ENCODE data around the gene ACE2. TPM values are rescaled to one million over a fixed set of nuclear protein-coding genes. Genes with fewer than 3 reads are reported as not detected.

The ACE2 gene
- total and polyA plus RNA-seq, 2 donors (not counting 3 experiments of a cell fraction or from before 2014, with no cell fraction given), result not detected

DNA sequence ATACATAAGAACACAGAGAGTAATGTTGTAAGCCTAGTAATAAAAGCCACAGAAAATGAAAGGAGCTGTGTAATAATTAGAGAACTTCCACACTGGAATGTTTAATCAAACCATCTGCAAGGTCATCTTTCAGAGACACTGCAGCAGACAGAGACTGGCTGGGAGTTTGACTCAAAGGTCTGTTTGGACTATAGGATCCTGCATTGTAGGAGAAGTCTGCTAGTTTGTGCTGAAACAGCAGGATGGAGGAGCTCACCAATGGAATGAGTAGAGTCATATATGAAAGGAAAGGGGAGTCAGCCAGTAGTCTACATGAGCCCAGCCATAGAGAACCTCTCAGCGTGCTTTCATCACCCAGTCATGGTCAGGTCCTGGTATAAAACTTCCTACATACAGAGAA, 4.5 kb upstream of the ACE2 start:
- TF ChIP-seq FOS (IDR thresholded peaks at IDR 0.05; ENCODE audit: borderline replicate concordance, insufficient read depth, low read length) (no peak), EZH2 (IDR thresholded peaks at IDR 0.05; ENCODE audit: borderline replicate concordance, low read depth, low read length, severe bottlenecking) (no peak)
- TF ChIP-seq, protein P1, sequence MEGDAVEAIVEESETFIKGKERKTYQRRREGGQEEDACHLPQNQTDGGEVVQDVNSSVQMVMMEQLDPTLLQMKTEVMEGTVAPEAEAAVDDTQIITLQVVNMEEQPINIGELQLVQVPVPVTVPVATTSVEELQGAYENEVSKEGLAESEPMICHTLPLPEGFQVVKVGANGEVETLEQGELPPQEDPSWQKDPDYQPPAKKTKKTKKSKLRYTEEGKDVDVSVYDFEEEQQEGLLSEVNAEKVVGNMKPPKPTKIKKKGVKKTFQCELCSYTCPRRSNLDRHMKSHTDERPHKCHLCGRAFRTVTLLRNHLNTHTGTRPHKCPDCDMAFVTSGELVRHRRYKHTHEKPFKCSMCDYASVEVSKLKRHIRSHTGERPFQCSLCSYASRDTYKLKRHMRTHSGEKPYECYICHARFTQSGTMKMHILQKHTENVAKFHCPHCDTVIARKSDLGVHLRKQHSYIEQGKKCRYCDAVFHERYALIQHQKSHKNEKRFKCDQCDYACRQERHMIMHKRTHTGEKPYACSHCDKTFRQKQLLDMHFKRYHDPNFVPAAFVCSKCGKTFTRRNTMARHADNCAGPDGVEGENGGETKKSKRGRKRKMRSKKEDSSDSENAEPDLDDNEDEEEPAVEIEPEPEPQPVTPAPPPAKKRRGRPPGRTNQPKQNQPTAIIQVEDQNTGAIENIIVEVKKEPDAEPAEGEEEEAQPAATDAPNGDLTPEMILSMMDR (IDR thresholded peaks at IDR 0.05; ENCODE audit: extremely low read depth in 1 of 2, insufficient read depth in 1 of 2, low read depth in 1 of 2, low read length in 2 of 2), result no peak
- H3K4me1 ChIP-seq (ENCODE audit: control insufficient read depth, extremely low read depth, insufficient read depth, low read length), result no peaks in the 10 kb centered on the region

DNA sequence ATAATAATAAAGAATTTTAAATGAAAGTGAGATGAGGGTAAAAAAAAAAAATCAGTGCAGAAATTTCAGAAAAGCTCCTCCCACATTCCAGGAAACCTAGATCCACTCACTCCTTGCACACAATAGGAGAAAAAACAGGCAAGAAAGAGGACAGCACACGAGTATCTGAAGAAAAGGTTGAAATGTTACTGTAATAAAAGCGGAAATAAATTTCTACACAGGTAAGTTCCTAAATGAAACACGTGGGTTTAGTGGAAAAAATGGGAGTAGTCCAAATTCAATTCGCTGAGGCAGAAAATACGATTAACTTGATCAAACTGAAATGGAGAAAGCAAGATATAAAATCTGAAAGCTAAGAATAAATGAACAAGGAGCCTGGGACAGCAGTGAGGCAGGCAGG, 2.0 kb upstream of the ACE2 start:
- H3K27me3 ChIP-seq (ENCODE audit: control insufficient read depth in 2 of 2, insufficient read depth in 2 of 2, low read length in 2 of 2), result peaks cover 0 to 2% of the 10 kb centered on the region in 2 experiments
- no peak overlapping the region for H3K27ac ChIP-seq (ENCODE audit: insufficient read depth, low read depth, low read length)
- no TSS peak for BruUV-seq (replicated peaks)
- intact Hi-C loops (cut with micrococcal nuclease) (no loop called here), dilution Hi-C loops (cut with MboI; ENCODE audit: extremely low pct_ligation_motif_present, low sequenced_read_pairs) (no loop called here)
- DNase-seq (ENCODE audit: low read depth, low spot score) (no peak), FAIRE-seq (no peak)
- H3K79me2 ChIP-seq (ENCODE audit: control insufficient read depth, insufficient read depth, low read length), result no peaks in the 10 kb centered on the region
- no peaks in the 10 kb centered on the region for H3K9me1 ChIP-seq (replicated peaks; ENCODE audit: control insufficient read depth, extremely low read depth, insufficient read depth, low read length)
- H3K9me3 ChIP-seq (replicated peaks; ENCODE audit: control insufficient read depth, insufficient read depth, low read length), result no peaks in the 10 kb centered on the region
- no peak overlapping the region for H3K4me2 ChIP-seq (ENCODE audit: insufficient read depth, low read length)
- no peaks in the 10 kb centered on the region for H4K20me1 ChIP-seq (replicated peaks; ENCODE audit: control insufficient read depth, extremely low read depth, insufficient read depth, low read length)
- H3K4me3 ChIP-seq (replicated peaks in 1 of 3; ENCODE audit: insufficient read depth in 1 of 3, low read depth in 1 of 3, low read length in 3 of 3), result no peak overlapping the region
- no peak overlapping the region for H3K9ac ChIP-seq (replicated peaks; ENCODE audit: extremely low read depth, insufficient read depth, low read length)
- H3K4me1 ChIP-seq (ENCODE audit: control insufficient read depth, extremely low read depth, insufficient read depth, low read length), result no peaks in the 10 kb centered on the region
- H2AFZ ChIP-seq (ENCODE audit: low read depth, low read length), result no peak overlapping the region
- CTCF ChIA-PET, result interaction anchor here (0.8 kb wide), 1 partner anchor 23 kb away, joined by 3 read pairs; no protein-coding TSS in a partner anchor
- no peaks in the 10 kb centered on the region for H3K36me3 ChIP-seq (ENCODE audit: control insufficient read depth in 2 of 2, extremely low read depth in 1 of 2, insufficient read depth in 2 of 2, low read length in 2 of 2)
- POLR2A ChIA-PET, result no interaction called here
- TF ChIP-seq JUN (IDR thresholded peaks at IDR 0.05; ENCODE audit: borderline replicate concordance, insufficient read depth, insufficient read length, low read depth) (no peak), FOS (IDR thresholded peaks at IDR 0.05; ENCODE audit: borderline replicate concordance, insufficient read depth, low read length) (no peak), EZH2 (IDR thresholded peaks at IDR 0.05; ENCODE audit: borderline replicate concordance, low read depth, low read length, severe bottlenecking) (no peak), POLR2A (IDR thresholded peaks at IDR 0.05; ENCODE audit: low read depth, low read length) (no peak), POLR2AphosphoS5 (IDR thresholded peaks at IDR 0.05; ENCODE audit: insufficient read depth, low read depth, low read length) (no peak), GATA2 (IDR thresholded peaks at IDR 0.05; ENCODE audit: insufficient read depth, insufficient read length, low read depth, low read length) (no peak)
- TF ChIP-seq, protein P2, sequence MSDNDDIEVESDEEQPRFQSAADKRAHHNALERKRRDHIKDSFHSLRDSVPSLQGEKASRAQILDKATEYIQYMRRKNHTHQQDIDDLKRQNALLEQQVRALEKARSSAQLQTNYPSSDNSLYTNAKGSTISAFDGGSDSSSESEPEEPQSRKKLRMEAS (IDR thresholded peaks at IDR 0.05; ENCODE audit: insufficient read depth, insufficient read length), result no peak

More for the DNA sequence above, 4.5 kb upstream of the ACE2 start:
- no peaks in the 10 kb centered on the region for H3K9me1 ChIP-seq (replicated peaks; ENCODE audit: control insufficient read depth, extremely low read depth, insufficient read depth, low read length)
- H3K36me3 ChIP-seq (ENCODE audit: control insufficient read depth in 2 of 2, extremely low read depth in 1 of 2, insufficient read depth in 2 of 2, low read length in 2 of 2), result no peaks in the 10 kb centered on the region
- H3K9me3 ChIP-seq (replicated peaks; ENCODE audit: control insufficient read depth, insufficient read depth, low read length), result no peaks in the 10 kb centered on the region
- no peaks in the 10 kb centered on the region for H4K20me1 ChIP-seq (replicated peaks; ENCODE audit: control insufficient read depth, extremely low read depth, insufficient read depth, low read length)
- H3K79me2 ChIP-seq (ENCODE audit: control insufficient read depth, insufficient read depth, low read length), result no peaks in the 10 kb centered on the region
- no peak overlapping the region for H3K4me3 ChIP-seq (replicated peaks in 1 of 3; ENCODE audit: insufficient read depth in 1 of 3, low read depth in 1 of 3, low read length in 3 of 3)
- no TSS peak for BruUV-seq (replicated peaks)
- intact Hi-C loops (cut with micrococcal nuclease), result no loop called here
- peaks cover 0 to 2% of the 10 kb centered on the region in 2 experiments for H3K27me3 ChIP-seq (ENCODE audit: control insufficient read depth in 2 of 2, insufficient read depth in 2 of 2, low read length in 2 of 2)
- dilution Hi-C loops (cut with MboI; ENCODE audit: extremely low pct_ligation_motif_present, low sequenced_read_pairs), result no loop called here
- no peak overlapping the region for H3K9ac ChIP-seq (replicated peaks; ENCODE audit: extremely low read depth, insufficient read depth, low read length)
- POLR2A ChIA-PET, result no interaction called here
- CTCF ChIA-PET, result no interaction called here
- FAIRE-seq (no peak), DNase-seq (ENCODE audit: low read depth, low spot score) (no peak)
- no peak overlapping the region for H3K27ac ChIP-seq (ENCODE audit: insufficient read depth, low read depth, low read length)
- no peak overlapping the region for H2AFZ ChIP-seq (ENCODE audit: low read depth, low read length)
- no peak overlapping the region for H3K4me2 ChIP-seq (ENCODE audit: insufficient read depth, low read length)

Measured in endothelial cell of umbilical vein (primary cell).